NCI-H2196 treated with DMSO at 0.1 percent for 48 hours (cell line): Measurements from ENCODE around the gene LRRFIP1.
"Not testable (repeated sequence)": the region's sequence is repeated elsewhere in the genome, so short reads cannot be mapped to it uniquely, and the experiment has no call there.

ENCODE experiments used
- DNase-seq: peaks from one replicate; lab custom pipeline; 2025; ENCODE audit not compliant: unreplicated experiment; lab: John Stamatoyannopoulos, UW

The LRRFIP1 gene

GRCh38 chr2:237661799-237662328 is 34.5 kb downstream of the LRRFIP1 start:
- no peak for DNase-seq

DNA sequence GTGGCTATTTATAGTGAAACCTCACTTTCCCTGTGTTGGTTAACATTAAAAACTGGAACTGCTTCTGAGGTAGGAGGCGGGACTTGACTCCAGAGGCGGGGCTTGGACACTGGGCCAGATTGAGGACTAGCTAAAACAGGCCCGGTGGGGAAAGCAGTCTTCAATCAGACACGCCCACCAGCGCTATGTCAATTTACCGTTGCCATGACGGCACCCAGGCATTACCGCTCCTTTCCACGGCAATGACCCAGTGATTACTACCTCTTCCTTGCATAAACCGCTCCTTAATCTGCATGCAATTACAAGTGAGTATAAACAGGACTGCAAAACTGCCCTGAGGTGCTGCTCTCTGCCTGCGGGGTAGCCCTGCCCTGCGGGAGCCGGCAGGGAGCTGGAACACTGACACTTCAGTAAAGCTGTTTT is 35.3 kb downstream of the LRRFIP1 start:
- peak; percentile 91 for DNase-seq

DNA sequence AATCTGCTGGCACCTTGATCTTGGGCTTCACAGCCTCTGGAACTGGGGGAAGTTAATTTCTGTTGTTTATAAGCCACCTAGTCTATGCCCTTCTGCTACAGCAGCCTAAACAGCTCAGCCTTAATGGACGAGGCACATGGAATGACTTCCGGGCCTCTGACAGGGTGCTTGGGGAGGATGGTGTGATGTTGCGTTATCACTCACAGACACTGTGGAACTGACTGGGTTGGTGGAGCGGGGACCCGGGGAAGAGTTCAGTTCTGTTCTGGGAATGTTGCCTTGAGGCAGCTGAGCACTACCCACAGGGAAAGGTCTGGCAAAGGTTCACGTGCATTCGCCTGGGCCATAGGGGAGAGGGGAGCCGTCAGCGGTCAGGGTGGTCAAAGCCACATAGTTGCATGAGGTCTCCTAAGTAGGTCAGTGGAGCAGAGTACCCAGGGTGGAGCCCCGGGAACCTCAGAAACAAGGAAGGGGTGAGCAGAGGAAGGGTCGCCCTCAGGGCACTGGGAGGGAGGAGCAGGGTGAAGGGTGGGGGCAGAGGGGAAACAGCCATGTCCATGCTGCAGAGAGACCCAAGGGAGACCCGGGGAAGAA is 36.2 kb downstream of the LRRFIP1 start:
- no peak for DNase-seq

GRCh38 chr2:237664151-237664550 is 36.8 kb downstream of the LRRFIP1 start:
- DNase-seq = no peak

GRCh38 chr2:237665713-237666143 is 38.3 kb downstream of the LRRFIP1 start:
- no peak for DNase-seq

DNA sequence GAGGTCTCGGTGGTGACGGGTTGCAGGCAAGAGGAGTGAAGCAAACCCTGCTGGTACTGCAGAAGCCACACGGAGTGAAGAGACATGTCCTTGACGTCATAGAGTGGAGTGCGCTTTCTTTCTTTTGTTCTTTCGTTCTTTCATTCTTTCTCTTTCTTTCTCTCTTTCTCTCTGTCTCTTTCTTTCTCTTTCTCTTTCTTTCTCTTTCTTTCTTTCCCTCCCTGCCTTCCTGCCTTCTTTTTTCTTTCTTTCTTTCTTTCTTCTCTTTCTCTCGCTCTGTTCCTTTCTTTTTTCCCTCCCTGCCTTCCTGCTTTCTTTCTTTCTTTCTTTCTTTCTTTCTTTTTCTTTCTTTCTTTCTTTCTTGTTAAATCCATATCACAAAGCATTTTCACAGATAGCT is 39.2 kb downstream of the LRRFIP1 start:
- no peak for DNase-seq

DNA sequence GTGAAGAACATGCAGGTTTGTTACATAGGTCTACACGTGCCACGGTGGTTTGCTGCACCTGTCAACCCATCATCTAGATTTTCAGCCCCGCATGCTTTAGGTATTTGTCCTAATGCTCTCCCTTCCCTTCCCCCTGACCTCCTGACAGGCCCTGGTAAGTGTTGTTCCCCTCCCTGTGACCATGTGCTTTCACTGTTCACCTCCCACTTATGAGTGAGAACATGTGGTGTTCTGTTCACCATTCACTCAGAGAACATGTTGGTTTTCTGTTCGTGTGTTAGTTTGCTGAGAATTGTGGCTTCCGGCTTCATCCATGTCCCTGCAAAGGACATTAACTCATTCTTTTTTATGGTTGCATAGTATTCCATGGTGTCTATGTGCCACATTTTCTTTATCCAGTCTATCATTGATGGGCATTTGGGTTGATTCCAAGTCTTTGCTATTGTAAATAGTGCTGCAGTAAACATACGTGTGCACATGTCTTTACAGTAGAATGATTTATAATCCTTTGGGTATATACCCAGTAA is 39.7 kb downstream of the LRRFIP1 start:
- not testable (repeated sequence) for DNase-seq

GRCh38 chr2:237667893-237668292 is 40.5 kb downstream of the LRRFIP1 start:
- no peak for DNase-seq

GRCh38 chr2:237668440-237668839 is 41.1 kb downstream of the LRRFIP1 start:
- no peak for DNase-seq

DNA sequence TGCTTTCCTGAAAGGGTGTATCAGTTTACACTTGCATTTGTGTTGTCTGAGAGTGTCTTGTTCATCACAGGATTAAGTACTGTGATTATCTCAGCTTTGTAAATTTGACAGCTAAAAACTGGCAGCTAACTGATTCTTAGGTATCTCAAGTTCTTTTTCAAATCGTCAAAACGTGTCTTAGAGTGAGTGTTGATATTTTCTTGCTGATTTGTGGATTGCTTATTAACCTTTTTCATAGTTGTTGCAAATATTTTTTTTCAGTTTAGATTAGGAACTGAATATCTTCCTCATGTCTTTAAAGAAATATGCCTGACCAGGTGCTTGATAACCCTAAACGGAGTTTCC is 41.9 kb downstream of the LRRFIP1 start:
- no peak for DNase-seq

DNA sequence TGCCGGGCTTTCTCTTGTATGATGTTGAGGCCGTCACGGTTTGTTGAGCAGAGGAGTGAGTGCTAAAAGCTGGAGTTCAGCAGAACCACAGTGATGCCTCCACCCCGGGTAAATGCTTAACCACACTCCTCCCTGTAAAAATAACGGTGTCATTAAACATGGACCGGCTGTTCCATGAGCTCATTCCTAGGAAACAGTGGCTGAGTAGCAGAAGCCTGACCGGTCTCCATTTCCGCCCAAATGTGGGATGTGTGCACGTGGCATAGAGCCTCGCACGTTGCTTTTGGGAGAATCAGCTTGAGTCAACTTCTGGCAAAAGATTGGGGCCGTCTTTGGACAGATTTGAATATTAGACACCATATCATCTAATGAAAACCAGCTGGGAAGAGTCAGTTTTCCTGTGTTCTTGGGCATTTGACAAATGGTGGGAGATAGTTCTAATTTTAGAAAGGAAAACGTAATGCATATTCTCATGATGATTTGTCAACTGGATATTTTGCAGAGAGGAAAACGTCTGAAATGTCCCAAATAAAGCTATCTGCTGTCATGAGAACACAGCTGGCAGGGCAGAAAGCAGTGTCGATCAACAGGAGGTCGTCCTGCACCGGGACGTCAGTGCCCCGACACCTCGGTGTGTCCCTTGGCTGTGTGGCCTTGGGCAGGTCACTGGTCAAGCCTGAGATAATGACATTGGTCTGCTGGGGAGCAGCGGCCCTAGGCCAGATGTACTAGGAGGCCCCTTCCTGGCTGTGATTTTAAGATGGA is 42.4 kb downstream of the LRRFIP1 start:
- peak; percentile 68 for DNase-seq

DNA sequence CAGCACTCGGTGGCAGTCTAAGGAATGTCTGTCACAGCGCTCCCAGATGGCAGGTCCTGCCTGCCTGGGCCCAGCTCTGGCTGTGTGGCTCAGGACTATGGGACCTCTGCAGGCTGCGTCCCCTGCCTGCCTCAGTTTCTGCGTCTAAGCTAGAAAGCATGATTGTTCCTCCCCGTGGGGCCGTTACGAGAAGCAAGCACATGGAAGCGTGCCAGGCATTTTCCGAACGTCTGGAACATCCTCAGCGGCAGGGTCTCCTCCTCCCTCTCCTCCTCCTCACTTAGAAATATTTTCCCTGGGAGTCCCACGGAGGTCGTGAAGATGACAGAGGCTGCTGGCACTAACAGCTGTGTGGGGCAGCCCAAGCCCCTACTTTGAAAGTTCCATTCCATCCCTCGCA is 43.3 kb downstream of the LRRFIP1 start:
- no peak for DNase-seq

DNA sequence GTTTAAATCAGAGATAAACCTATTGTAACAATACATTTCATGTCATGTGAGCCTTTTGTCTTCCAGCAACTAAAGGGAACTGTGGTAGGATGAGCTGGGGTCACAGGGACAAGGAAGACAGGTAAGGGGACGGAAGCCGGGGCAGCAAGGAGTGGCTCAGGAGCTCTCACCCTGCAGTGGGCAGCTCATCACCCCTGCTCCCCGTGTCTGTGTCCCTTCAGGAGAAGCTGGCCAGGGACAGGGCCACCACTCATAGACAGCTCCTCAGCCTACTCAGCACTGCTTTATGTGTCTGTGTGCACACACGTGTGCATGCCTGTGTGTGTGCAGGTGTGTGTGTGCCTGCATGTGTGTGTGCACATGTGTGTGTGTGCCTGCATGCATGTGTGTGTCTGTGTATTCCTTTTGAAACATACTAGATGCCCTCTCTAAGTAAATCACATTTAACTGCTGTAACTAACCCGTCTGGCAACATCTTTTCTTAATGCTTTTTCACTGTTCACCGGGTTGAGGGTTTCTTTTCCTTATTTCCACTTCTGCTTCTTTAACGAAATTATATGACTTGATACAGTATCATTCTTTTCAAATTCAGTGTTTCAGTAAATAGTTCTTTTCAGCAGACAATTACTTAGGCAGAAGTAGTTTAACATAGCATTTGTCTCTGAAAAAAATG is 44.2 kb downstream of the LRRFIP1 start:
- DNase-seq = no peak

DNA sequence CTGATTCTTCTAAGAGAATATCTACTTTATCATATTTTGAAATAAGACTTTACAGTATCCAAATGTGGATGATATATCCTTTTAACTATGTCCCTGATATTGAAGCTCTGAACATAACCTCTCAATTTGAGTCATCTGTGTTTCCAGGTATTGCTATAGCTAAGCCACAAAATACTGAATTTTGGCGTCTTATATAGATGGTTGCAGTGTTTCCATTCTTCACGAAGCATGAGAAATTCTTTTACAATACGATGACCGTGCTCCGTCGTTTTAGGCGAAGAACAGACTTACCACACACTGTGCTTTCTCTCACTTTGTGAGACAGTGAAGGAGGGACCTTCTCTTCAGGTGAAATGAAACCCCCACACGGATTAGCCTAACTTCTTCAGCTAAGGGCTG is 45.3 kb downstream of the LRRFIP1 start:
- no peak for DNase-seq

- peak; percentile 26 for DNase-seq
Measured at GRCh38 chr2:237673130-237674001, 46.0 kb downstream of the LRRFIP1 start.

- DNase-seq = peak; percentile 77
Measured at GRCh38 chr2:237674731-237675276, 47.4 kb downstream of the LRRFIP1 start.

GRCh38 chr2:237675316-237675715 is 47.9 kb downstream of the LRRFIP1 start:
- no peak for DNase-seq

GRCh38 chr2:237680702-237681478 is 53.5 kb downstream of the LRRFIP1 start:
- DNase-seq = no peak

DNA sequence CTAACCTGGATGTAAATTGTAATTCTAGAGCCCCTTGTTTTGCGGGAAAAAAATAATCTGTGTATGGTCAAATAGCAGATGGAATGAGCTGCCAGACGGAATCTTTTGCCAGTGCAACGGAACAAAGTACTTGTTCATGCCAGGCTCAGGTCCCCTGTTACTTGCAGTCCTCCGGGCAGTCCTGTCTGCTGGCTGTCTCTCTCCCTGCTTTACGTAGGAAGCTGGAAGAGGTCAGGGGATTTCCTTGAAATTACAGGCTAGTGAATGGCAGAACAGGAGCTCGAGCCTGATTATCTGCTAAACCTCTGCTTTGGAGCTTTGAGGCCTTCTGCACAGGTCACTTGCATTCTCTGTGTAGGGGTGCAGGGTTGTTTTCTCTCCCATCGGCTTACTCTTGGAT is 54.8 kb downstream of the LRRFIP1 start:
- DNase-seq = no peak
